Left hindlimb (tissue), 1 donor: ENCODE data around the gene ADAM8.
"Not testable (repeated sequence)": the region's sequence is repeated elsewhere in the genome, so short reads cannot be mapped to it uniquely, and the experiment has no call there.

ENCODE experiments used
- DNase-seq: peaks from one replicate; pipeline ENCODE4 v3.0.0-alpha.2; 2018

Gene ADAM8

DNA sequence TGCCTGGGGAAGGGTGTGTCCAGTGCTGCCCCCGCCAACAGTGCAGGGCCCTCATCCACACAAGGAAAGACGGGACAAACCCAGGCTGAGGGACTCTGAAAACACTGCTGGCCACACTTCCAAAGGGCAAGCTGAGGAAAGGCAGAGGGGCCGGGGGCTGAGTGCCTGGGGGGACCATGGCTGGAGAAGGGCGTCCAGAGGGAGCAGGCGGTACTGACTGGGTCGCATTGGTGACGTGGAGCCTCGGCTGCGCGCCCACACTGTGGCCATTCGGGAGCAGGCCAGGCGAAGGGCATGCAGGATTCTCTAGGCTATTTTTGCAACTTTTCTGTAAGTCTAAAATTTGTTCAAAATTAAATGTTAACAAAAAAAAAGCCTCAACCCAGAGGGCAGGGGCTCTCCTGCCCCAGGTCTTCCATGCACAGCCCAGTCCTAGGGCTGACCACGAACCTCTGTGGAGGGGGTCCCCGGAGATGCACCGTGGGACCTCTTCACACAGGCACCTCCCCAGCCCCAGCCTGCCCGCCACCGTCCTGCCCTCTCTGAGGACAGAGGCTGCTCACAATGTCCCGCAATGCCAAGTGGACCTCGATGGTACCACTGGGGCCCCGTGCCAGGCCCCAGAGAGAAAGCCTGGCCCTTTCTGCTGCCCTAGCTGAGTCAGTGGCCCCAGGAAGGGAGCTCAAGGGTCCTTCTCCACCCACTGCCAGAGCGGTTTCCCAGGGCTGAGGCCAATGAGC is 10.4 kb downstream of the ADAM8 start:
- no peak for DNase-seq

DNA sequence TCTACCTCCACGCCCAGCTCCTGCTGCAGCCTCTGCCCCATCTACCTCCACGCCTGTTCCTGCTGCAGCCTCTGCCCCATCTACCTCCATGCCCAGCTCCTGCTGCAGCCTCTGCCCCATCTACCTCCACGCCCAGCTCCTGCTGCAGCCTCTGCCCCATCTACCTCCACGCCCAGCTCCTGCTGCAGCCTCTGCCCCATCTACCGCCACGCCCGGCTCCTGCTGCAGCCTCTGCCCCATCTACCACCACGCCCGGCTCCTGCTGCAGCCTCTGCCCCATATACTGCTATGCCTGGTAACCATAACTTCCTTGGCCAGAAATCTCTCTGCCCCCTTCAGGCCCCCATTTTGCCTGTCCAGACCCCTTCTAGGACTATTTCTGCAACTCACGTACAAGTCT is 11.6 kb downstream of the ADAM8 start:
- not testable (repeated sequence) for DNase-seq

DNA sequence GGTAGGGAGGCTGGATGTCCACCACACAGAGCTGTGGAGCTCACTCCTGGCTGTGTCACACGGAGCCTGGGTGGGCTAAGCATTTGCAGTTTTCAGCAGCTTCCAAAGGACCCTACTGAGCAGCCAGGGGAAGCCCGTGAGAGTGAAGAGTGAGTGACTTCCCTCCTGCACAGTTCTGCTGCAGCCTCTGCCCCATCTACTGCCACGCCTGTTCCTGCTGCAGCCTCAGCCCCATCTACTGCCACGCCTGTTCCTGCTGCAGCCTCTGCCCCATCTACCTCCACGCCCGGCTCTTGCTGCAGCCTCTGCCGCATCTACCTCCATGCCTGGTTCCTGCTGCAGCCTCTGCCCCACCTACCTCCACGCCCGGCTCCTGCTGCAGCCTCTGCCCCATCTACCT is 12.2 kb downstream of the ADAM8 start:
- no peak for DNase-seq

DNA sequence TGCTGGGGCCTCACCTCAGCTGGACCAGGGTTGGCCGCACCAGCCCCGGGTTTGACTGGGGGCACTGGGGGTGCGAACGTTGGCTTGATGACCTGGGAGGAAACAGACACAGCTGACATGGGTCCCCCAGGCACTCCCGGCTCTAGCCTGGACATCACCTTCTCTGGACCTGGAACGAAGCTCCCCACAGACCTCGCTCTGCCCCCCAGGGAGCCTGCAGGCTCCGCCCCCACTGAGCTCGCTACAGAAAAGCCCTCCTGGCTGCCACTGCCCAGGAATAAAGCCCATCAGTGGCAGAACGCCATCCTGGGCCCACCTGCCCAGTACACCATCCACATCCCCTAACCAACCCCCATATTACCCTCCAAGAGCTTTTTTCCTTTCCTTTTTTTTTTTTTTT is 13.0 kb downstream of the ADAM8 start:
- DNase-seq = no peak

DNA sequence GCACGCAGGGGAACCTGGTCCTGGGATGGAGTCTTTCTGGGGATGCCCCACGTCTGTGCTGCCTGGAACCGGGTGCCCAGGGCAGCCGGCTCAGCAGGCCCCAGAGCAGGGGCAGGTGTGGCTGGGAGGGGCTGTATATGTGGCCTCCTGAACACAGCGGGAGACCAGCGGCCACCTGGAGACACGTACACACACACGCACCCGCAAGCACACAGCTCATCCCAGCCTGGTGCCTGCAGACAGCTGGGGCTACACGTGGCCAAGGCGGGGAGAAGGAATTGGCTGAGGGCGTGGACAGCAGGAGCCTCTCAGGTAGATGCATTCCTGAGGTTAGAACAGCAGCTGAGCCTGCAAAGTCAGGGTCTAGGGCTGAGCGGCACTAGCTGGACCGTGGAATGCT is 14.0 kb downstream of the ADAM8 start:
- DNase-seq = no peak

DNA sequence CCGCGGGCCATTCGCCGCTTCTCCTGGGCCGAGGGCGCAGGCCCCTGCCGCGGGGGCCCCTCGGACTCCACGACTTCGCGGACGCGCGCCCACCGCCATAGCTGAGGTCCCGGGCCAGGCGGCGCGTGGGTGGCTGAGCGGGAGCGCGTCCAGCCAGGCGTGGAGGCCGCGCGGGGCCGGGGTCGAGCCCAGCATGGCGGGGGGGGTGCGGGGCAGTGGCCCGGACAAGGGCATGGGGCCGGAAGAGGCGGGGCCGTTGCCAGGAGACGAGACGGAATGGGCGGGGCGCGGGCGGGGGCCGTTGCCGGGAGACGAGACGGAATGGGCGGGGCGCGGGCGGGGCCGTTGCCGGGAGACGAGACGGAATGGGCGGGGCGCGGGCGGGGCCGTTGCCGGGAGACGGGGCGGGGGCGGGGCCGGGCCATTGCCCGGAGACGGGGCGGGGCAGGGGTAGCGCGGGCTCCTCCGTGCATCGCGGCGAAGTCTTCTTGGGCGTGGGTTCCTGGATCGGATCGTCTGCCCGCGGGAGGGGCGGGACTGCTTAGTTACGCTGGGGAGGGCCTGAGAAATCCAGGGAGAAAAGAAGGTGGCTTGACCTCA is 14.8 kb downstream of the ADAM8 start:
- DNase-seq = peak; percentile 74

DNA sequence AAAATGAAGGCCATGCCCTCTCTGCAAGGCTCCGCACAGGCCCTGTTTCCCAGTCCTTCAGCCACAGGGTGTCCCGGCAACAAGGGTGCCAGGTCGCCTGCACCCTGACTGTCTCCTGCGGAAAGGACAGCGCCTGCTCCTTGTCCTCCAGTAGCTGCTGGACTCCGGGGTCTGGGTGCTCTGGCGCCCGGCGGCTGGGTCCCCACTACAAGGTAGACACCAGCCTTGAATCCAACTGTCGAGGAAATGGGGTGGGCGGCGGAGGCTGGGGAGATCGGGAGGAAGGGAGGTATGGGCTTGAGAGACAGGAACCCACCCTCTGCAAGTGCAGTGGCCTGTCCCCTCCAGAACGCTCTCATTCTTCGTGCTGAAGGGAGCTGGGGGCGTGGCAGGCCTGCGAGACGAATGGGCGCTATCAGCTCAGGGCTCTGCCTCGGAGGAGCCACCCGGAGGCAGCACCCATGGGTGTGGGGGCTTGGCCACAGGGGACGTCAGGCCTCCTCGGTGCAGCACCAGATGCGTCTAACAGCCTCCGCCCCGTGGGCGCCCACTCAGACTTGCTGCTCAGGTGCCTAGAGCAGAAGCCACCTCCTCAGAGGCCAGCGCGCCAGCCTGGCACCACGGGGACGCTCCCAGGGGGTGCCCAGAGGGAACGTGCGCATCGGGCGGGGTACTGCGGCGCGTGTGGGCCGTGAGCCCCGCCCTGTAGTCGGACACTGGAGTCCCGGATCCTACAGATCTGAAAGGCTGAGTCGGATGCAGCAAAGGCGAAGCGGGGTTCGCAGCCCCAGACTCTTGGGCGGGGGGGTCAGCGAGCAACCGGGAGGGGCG is 15.6 kb downstream of the ADAM8 start:
- peak; percentile 66 for DNase-seq

DNA sequence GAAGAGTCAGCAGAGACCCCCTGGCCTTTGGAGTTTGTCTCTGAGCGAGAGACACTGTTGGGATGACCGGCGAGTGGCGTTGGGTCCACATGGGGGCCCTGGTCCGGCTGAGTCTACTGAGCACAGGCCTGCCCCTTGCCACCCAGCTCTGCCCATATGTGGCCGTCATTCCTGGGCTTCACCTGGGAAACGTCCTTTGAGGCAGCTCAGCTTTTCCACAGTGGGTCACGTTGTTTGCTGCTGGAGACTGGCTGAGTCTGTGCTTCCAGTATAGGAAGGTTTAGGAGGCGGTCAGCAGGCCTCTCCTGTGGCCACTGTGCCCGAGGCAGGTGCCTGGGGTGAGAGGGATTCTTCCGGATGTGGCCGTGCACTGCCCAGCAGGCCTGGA is 17.1 kb downstream of the ADAM8 start:
- DNase-seq = no peak

DNA sequence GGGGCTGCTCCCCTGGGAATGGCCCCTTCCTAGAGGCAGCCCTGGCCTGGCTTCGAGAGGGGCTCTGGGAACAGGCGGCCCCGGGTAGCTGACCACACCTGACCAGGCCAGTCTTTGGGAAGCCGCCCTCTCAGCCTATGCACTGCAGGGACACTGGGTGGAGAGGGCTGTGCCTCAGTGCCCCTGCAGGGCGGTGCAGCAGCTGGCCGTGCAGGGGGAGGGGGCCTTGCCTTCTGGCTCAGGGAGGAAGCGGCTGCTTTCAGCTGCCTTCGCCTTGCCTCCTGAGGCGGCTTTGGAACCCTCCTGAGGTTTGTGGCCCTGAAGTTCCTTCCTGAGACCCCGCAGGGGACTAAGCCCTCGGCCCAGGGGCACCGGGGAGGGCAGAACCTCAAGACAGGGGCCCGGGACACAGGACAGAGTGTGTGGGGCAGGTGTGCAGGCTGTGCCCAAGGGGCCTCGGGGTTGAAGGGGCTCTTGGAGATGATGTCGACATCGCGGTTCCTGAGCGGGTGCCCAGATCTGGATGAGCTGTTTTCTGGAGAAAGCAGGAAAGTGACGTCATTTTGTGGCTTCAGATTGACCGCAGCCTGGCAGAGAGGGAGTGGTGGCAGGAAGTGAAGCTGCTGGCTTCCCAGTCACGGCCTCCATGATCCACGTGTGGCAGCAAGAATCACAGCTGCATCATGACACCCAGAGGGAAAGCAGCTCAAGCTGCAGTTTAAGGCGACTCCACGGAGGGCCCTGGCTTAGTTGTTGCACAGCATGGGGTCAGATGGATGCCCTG is 17.7 kb downstream of the ADAM8 start:
- peak; percentile 86 for DNase-seq

DNA sequence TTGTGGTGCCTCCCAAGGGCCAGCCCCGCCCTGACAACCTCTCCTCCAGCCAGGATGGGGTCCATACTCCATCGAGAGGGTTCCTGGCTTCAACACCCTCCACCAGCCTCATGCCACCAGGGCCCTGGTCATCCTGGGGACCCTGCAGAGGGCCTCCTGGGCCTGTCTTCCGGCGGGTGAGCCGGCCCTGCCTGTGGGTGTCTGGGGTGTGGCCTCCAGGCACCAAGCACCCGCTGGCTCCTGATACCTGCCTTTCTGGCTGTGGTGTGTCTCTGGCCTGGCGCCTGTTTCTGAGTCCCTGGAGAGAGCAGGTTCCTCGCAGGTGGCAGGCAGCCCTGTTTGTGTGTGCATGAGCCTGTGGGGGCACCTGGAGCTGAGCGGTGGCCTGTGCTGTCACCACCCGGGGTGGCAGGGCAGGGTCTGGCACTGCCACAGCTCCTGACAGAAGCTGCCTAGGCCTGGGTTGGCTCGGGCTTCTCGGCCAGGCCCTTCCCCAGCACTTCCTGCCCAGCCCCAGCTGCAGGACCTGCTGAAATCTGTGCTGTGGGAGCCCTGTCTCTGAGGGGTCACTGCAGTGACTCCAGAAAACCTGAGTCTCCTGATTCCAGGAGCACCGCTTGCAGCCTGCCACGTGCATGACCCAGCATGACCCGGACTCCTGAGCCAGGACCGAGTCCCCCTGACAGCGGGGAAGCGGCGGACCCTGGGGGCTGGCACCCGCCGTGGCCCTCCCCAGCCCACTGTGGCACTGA is 18.4 kb downstream of the ADAM8 start:
- no peak for DNase-seq

DNA sequence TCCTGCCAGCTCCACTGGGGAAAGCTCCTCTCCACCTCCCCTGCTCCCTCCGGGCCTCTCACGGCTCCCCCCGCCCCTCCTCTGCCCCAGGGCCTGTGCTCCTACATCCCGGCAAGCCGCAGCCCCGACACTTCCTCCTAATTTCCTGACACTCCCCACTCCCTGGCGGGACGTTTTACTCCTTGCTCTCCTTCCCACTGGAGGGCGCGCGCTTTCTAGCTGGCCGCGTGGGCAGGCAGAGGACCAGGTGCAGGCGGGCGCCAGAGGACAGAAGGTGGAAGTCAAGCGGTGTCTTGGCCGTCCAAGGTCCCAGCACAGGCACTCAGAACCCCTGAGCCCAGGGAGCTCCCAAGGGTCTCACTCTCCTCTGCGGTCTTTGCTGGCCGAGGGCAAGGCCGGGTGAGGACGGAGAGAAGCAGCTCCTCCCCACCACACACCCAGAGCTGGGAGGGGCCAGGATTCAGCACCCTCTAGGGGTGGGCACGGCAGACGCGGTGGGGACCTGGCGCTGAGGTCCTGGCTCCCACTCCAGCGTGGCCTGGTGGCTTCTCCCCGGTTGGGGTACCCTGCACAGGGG is 19.1 kb downstream of the ADAM8 start:
- DNase-seq = no peak

DNA sequence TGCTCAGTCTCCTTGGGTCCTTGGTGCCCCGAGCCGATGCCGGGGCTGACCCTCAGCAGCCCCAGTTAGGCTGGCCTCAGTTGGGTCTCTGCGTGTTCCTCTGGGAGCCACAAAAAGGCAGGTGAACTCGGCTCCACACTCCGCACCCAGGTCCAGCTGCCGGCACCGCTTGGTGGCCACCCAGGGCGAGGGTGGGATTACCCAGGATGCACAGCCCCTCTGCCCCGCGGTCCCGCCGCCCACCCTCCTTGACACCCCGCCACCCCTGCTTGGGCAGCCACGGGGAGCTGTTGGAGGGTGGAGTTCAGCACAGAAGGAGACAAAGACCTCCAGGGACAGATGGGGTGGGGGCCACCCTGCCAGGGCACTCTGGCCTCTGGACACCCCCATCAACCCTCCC is 21.3 kb downstream of the ADAM8 start:
- DNase-seq = no peak

DNA sequence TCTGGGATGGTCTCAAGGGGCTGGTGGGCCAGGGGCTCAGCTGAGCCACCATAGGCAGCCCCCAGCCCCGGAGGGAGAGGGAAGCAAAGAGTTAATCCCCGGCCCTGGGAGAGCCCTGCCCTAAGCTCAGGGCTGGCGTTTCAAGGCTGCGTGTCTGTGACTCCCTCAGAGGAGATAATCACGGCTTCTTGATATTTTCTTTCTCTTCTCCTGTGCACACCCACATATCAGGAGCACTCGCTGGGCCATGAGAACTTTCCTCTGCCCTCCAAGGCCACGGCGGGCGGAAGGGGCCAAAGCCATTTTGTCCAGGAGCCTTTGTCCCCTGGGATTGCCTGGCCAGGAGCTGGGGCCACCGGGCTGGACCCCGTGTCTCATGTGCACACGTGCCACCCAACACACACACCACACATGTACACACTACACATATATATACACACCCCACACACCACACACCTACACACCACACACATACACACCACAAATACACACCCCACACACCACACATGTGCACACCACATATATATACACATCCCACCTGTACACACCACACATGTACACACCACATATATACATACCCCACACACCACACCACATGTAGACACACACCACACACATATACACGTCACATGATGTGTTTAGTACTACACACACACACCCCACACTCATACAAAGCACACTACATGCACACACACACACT is 22.1 kb downstream of the ADAM8 start:
- no peak for DNase-seq

DNA sequence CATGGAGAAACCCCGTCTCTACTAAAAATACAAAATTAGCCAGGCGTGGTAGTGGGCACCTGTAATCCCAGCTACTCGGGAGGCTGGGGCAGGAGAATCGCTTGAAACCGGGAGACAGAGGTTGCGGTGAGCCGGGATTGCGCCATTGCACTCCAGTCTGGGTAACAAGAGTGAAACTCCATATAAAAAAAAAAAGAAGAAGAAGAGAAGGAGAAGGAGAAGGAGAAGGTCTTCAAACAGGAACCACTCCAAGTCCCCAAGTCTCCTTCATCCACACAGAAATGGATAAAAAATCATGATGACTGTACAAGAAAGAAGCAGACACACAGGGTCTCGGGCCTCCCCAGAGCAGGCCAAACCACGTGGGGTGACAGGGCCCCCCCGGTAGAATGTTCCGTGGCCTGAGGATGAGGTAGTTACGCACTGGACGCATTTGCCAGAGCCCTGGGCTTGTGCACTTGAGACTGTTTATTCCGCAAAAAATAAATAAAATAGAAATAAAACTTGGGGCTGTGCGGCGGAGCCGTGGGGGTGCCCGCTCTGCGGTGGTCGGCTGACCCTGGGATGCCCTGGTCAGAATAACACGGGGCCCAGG is 23.2 kb downstream of the ADAM8 start:
- DNase-seq = no peak

DNA sequence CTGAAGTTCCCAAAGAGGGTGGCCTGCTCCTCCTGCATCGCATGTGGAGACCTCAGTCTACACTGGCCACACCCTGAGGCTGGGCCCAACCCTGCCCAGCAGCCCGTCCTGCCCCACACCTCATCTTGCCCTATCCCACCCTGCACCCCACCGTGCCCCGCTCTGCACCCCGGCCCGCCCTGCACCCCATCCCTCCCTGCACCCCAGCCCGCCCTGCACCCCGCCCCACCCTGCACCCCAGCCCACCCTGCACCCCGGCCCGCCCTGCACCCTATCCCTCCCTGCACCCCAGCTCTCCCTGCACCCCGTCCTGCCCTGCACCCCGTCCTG is 24.5 kb downstream of the ADAM8 start:
- DNase-seq = no peak

DNA sequence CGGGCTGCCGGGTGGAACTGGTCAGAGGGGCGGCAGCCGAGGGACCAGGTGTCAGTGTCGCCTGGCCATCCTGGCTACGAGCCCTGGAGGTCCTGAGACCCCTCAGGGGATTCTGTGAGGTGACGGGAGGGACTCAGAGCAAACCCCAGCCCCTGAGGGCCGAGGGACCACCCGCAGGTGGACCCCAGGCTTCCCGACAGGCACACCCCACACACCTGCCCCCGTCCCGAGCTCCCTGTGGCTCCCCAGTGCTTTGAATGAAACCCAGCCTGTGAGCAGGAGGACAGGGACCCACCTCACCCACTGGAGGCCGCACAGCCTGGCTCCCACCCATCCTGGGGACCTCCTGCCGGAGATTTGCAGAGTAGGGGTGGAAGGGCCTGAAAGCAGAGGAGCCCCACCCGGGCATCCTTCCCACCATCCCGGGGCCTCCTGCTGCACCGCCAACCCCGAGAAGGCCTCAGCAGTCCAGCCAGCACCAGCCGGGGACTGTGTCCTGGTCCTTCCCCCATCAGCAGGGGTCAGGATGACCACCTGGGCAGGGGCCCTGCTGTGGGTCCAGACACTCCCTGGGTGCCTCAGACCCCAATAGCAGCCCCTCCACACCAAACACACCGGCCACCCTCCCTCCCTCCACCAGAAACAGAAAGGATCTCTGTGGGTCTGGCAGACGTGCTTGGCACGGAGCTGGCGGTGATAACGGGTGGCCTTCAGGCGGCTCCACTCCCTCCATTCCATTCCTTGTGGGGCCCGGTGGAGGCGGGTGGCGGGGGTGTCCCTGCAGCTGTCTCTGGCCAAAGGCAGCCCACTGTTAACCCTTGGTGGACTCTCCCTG is 25.1 kb downstream of the ADAM8 start:
- no peak for DNase-seq

DNA sequence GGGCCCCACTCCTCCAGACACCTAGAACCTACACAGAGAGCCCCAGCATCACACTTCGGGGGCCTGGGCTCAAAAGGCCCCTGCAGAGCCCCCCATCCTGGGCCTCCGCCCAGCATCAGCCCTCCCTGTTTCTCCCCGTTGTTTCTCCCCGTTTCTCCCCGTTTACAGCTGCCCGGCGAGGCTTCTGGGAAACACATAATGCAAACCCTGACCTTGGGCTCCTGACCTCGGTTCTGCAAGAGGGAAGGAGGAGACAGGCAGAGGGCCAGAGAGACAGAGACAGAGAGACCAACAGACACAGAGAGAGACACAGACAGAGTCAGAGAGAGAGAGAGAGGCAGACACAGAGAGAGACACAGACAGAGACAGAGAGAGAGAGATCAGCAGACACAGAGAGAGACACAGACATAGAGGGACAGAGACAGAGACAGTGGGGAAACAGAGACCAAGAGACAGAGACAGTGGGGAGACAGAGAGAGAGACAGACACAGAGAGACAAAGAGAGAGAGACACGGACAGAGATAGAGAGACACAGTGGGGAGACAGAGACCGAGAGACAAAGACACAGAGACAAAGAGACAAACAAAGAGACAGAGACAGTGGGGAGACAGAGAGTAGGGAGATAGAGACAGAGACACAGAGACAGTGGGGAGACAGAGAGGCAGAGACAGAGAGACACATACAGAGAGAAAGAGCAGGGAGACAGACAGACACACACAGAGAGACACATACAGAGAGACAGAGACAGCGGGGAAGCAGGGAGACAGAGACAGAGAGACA is 26.5 kb downstream of the ADAM8 start:
- DNase-seq = no peak

DNA sequence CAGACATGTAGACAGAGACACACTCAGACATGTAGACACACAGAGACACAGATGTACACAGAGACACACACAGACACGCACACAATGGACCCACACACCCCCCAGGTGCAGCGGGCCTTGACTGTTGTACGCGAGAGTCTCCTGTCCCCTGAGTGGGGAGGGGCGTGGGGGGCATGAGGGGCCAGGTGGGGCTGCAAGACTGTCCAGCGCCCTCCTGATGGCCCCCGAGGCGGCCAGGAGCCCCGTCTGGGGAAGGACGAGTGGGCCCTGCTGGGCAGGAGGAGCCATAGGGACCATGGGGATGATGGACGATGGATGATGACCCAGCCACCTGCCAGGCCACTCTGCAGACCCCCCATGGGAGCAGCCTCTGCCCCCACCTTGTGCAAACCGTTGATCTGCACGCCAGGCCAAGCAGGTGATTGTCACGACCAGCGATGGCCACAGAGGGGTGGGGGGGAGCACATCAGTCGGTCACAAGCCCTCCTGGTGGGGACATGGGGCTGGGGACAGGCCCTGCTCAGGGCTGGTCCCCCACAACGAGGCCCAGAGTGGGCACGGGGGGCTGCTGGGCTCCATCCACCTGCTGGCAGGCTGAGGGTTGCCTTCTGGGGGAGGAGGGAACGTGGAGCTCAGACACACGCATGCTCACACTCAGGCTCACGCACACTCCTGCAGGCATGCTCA is 27.4 kb downstream of the ADAM8 start:
- no peak for DNase-seq

DNA sequence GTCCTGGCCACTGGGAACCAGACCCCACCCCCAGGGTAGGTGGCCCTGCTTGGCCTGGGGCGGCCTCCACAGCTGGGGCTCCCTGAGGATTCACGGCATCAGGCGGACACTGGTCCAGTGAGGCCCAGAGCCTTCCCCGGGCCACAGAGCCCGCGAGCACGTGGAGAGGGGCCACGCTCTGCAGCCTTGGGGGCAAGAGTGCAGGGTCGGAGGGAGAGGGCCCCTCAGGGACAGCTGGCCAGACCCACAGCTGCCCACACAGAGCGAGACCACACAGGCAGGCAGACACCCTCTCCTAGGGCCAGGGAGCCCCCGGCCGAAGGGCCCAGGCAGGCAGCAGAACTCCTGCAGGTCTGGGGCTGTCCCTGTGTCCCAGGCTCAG is 28.3 kb downstream of the ADAM8 start:
- DNase-seq = no peak
